Measurements from ENCODE around the gene CCDC61. TPM values are rescaled to one million over a fixed set of nuclear protein-coding genes. Genes with fewer than 3 reads are reported as not detected.
A peak's percentile ranks its signal among the peaks of the same experiment; 100 is the strongest.

CCDC61 gene, protein sequence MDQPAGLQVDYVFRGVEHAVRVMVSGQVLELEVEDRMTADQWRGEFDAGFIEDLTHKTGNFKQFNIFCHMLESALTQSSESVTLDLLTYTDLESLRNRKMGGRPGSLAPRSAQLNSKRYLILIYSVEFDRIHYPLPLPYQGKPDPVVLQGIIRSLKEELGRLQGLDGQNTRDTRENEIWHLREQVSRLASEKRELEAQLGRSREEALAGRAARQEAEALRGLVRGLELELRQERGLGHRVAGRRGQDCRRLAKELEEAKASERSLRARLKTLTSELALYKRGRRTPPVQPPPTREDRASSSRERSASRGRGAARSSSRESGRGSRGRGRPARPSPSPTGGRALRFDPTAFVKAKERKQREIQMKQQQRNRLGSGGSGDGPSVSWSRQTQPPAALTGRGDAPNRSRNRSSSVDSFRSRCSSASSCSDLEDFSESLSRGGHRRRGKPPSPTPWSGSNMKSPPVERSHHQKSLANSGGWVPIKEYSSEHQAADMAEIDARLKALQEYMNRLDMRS
- 5.4 and 7.2 TPM in 2 replicates for total RNA-seq (2014; rRNA removed; shearing (Covaris generic))
- 15.1 and 19.8 TPM in 2 replicates for polyA plus RNA-seq (2015; cell fraction: cytosol; rRNA removed)
- 18.4 and 28.3 TPM in 2 replicates for polyA plus RNA-seq (2015; cell fraction: nucleus; rRNA removed)

- in situ Hi-C loops (cut with HindIII; ENCODE audit: low pct_unique_long_range_greater_than_20kb, low sequenced_read_pairs) = no loop called here
- DNase-seq (ENCODE audit: low read depth, low spot score) = peak; percentile 100
Observed at GRCh38 chr19:45994998-45995714, at the start of gene CCDC61. CCDC61 (plus strand) TSS chr19:45995467; CDS start chr19:46003019, 7,552 bp downstream.

DNA sequence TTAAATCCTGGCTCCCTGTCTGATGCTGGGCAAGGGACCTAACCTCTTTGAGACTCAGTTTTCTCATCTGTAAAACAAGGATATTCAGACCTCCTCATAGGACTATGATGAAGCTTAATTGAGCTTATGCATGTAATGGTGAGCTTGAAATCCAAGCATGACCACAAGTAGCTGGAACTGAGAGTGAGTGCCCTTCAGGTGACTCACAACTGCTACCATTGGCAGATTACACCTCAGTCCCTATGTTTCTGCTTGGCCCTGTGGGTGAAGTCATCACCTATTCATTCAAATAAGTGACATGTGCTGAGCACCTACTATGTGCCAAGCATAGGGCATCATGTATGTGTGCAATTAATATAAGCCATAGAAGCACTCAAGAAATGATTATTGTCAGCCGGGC is 47.3 kb upstream of the CCDC61 start:
- no peak for DNase-seq (ENCODE audit: low read depth, low spot score)
- in situ Hi-C loops (cut with HindIII; ENCODE audit: low pct_unique_long_range_greater_than_20kb, low sequenced_read_pairs) = no loop called here

DNA sequence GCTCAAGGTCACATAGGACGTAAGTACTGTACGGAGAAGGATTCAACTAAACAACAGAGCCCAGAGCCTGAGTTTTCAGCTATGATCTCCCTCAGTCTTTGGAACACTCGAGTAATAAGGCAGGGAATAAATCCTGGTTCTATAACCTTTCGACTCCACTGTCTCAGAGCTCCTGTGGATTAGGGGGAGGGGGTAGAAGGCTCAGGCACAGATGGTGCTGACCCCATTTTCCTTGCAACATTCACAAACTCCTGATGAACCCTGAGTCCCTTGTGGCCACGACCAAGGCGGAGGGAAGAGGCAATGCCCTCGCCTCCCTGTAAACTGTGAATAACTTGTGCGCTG is 43.0 kb upstream of the CCDC61 start:
- no peak for DNase-seq (ENCODE audit: low read depth, low spot score)
- in situ Hi-C loops (cut with HindIII; ENCODE audit: low pct_unique_long_range_greater_than_20kb, low sequenced_read_pairs) = no loop called here

DNA sequence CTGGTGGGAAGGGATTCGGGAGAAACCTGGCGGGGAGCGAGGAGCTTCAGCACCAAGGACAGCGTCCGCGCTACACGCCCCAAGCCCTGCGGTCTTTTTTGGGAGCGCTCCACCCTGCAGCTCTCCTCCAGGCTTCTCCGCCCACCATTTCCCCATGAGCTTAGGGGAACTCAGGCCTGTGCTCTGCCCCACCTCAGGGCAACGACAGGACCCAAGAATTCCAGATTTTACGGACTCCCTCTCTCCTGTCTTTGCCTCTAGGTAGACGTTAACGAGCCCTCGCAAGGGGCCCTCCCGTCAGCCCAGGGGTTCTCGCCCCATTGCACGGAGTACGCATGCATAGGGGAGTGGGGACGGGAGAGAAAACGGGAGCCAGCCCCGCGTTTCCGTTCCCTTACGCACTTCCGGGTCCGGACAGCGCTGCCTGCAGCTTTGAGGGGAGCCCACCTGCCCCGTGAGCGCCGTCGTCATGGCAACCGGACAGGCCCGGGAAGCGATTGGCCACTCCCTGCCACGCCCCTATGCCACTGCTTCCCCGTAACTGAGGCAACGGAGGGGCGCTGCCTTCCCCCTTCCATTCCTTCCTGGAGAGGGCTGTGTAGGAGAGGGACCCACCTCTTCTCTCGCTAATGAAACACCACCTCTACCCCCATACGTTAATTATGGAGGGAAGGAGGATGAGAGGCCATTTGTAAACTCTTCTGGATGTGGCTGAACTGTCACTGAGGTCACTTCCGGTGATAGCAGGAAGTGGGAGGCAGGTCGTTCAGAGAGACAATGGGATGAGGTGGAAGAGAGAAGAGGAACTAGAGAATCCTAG is 42.4 kb upstream of the CCDC61 start:
- DNase-seq (ENCODE audit: low read depth, low spot score) = peak; percentile 47
- in situ Hi-C loops (cut with HindIII; ENCODE audit: low pct_unique_long_range_greater_than_20kb, low sequenced_read_pairs) = no loop called here

DNA sequence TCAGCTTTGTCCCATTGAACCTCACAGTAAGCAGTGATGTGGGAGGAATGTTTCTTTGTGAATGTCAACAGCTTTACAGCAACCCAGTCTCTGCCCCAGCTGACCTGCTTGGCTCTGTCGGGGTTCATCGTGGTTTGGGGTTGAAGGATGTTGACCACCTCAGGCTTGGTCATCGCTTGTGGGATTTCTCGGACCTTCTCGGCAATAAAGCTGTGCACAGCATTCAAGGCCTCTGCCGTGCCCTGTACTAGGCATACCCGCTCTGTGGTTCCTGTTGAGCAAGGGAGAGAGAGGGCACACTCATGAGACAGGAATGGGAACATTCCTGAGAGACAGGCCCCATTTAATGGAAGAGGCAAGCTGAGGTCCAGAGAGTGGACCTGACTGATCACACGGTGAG is 41.6 kb upstream of the CCDC61 start:
- in situ Hi-C loops (cut with HindIII; ENCODE audit: low pct_unique_long_range_greater_than_20kb, low sequenced_read_pairs) = no loop called here
- DNase-seq (ENCODE audit: low read depth, low spot score) = no peak

DNA sequence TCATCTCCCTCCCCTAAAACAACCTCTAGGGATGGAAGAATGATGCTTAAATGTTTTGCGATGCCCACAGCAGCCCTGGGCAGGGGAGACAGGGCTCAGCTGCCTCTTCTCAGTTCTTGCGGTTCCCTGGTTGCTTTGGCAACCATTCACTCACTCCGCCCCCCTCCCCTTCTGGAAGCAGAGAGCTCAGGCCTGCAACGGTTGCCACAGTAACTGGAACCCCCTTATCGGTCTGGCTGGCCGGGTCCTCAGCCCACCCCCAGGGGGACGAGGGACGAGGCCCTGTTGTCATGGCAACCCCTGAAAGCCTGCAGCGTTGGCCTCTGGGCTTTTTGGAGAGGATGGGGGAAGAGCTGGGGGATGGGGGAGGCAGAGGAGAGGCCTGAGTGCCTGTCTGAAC is 41.1 kb upstream of the CCDC61 start:
- in situ Hi-C loops (cut with HindIII; ENCODE audit: low pct_unique_long_range_greater_than_20kb, low sequenced_read_pairs) = no loop called here
- DNase-seq (ENCODE audit: low read depth, low spot score) = no peak

DNA sequence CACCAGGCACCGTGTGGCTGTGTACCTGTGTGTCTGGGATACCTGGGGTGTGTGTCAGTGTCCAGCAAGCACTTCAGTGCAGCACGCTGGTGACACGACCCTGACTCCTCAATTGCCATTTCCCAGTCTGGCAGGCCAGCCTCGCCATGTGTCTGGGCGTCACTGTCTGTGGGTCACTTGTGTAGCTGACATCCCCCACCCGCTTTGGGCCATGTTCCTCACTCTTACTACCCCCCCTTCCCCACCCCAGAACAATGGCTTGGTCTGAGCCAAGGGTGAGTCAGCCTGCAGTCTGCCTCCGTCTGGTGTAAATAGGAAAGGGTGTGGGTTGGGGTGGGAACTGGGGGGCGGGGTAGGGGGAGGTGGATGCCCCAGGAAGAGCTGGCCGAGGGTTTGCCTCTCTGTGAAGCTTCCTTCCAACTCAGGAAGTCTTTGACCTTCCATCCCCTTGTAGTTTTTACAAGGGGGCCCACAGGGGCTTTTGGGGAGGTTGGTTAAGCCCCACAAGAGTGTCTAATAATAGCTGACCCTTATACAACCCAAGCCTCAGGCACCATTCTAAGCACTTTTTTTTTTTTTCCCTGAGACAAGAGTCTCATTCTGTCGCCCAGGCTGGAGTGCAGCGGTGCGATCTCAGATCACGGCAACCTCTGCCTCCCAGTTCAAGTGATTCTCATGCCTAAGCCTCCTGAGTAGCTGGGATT is 39.2 kb upstream of the CCDC61 start:
- in situ Hi-C loops (cut with HindIII; ENCODE audit: low pct_unique_long_range_greater_than_20kb, low sequenced_read_pairs) = no loop called here
- DNase-seq (ENCODE audit: low read depth, low spot score) = peak; percentile 44

GRCh38 chr19:45958320-45958719 is 36.9 kb upstream of the CCDC61 start:
- in situ Hi-C loops (cut with HindIII; ENCODE audit: low pct_unique_long_range_greater_than_20kb, low sequenced_read_pairs) = no loop called here
- DNase-seq (ENCODE audit: low read depth, low spot score) = no peak

DNA sequence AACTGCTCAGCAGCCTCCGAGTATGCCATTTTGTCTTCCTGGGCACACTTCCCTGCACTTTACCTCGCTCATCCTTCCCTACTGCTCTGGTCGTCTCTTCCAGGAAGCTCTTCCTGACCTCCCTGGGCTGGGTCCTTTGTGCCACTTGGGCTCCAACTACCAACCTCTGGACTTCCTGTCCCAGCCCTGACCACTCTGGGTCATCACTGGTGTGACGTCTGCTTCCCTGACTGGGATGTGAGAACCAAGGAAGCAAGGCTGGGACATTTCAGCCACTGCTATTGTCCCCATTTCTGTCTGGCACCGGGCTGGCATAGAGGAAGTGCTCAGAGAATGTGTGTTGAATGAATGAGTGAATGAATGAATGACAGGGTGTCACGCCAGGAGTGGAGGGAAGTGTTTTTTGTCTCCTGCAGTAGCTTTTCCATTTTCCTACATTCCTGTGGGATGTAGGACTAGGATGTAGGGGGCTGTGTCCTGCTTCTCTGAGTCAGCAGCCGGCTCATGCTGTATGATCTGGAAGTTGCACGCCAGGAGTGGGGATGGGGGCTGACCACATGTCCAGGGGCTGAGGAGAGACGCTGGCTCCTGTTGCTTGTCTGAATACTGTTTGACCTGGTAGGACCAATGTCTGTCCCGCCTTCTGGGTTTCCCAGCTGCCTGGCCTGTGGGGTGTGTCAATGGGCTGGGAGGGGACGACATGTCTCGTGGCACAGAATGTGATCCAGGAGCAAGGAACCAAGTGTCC is 36.3 kb upstream of the CCDC61 start:
- in situ Hi-C loops (cut with HindIII; ENCODE audit: low pct_unique_long_range_greater_than_20kb, low sequenced_read_pairs) = no loop called here

DNA sequence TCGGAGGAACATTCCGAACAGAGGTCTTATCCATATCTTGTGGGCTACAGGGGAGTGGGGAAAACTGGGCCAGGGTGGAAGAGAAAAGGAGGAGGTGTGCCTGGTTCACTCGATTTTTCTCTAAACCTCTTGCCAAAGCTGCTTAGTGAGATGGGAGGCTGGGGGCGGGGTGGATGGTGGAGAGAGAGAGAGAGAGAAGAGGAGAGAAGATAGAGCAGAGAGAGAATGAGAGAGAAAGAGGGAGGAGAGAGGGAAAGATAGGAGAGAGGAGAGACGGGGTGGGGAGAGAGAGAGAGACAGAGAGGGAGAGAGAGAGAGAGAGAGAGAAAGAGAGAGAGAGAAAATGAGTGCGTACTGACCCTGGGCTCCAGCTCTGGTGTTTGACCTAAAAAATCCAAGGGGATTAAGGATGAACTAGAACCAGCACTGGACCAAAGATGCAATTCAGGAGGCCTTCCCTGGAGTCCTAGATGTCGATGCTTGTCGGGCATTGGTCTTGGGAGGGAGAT is 35.7 kb upstream of the CCDC61 start:
- no peak for DNase-seq (ENCODE audit: low read depth, low spot score)
- in situ Hi-C loops (cut with HindIII; ENCODE audit: low pct_unique_long_range_greater_than_20kb, low sequenced_read_pairs) = no loop called here

More for the DNA sequence above, 36.3 kb upstream of the CCDC61 start:
- no peak for DNase-seq (ENCODE audit: low read depth, low spot score)

- in situ Hi-C loops (cut with HindIII; ENCODE audit: low pct_unique_long_range_greater_than_20kb, low sequenced_read_pairs) = no loop called here
- DNase-seq (ENCODE audit: low read depth, low spot score) = no peak
Observed at GRCh38 chr19:45960595-45961235, 34.6 kb upstream of the CCDC61 start.

- in situ Hi-C loops (cut with HindIII; ENCODE audit: low pct_unique_long_range_greater_than_20kb, low sequenced_read_pairs) = no loop called here
- no peak for DNase-seq (ENCODE audit: low read depth, low spot score)
Observed at GRCh38 chr19:45962021-45962420, 33.2 kb upstream of the CCDC61 start.

DNA sequence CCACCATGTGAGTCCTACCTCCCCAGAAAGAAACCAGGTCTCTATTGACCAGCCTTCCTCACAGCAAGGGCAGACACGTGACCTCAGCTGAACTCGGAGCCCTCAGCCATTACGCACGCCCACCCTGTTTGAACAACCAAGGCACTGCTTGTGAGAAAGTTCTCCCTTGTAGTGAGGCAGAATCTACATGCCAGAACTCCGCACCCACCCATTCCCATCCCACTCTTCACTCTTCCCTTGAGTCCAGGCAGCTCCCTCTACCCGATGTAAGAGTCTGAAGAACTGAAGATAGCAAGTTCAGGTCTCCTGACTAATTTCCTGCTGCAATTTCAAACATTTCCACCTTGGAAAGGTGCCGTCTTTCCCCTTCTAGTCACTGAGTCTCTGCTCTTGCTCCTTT is 28.0 kb upstream of the CCDC61 start:
- in situ Hi-C loops (cut with HindIII; ENCODE audit: low pct_unique_long_range_greater_than_20kb, low sequenced_read_pairs) = no loop called here
- DNase-seq (ENCODE audit: low read depth, low spot score) = no peak

- peak; percentile 43 for DNase-seq (ENCODE audit: low read depth, low spot score)
- in situ Hi-C loops (cut with HindIII; ENCODE audit: low pct_unique_long_range_greater_than_20kb, low sequenced_read_pairs) = no loop called here
Observed at GRCh38 chr19:45968626-45969025, 26.6 kb upstream of the CCDC61 start.

DNA sequence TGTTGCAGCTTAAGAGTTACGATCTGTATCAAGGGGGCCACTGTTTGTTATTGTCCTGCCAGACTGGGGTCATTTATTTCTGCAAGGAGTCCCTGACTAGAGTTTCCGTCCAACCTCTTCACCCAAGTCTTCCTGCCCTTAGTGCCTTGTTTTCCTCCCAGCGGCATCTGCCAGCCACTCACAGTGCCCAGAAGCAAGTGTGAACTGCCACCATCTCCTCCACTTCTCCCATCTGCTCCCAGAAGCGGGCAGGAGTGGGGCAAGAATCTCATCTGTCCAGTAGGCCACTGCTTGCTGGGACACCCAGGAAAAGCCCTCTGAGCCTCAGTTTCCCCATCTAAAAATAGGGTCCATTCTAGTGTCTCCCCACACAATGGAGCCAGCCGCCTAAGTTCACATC is 25.6 kb upstream of the CCDC61 start:
- in situ Hi-C loops (cut with HindIII; ENCODE audit: low pct_unique_long_range_greater_than_20kb, low sequenced_read_pairs) = no loop called here
- no peak for DNase-seq (ENCODE audit: low read depth, low spot score)

DNA sequence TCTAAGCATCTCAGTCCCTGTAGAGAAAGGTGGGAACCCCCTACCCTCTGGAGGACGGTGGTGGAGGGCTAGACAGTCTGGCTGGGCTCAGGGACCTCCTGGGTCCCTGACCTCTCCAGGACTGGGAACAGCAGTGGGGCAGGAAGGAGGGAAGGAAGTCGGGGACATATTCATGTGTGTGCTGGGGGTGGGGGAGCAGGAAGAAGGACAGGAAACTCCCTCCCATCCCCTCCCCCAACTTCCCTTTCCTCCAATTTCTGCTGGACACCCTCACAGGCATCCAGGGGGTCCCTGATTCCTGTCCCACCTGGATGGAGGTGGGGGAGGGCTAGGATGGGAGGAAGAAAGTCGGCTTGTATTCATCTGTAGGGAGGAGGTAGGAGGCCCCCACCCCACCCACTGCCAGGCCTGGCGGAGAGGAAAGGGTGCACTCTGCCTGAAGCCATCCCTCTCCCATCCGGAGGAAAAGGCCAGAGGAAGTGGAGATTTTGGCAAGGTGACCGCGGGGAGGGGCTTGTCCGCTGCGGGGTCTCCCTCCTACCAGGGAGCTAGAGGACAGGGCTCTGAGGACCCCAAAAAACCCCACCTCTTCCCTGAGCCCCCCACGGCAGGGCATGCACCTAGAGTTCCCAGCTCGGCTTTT is 23.9 kb upstream of the CCDC61 start:
- in situ Hi-C loops (cut with HindIII; ENCODE audit: low pct_unique_long_range_greater_than_20kb, low sequenced_read_pairs) = no loop called here
- DNase-seq (ENCODE audit: low read depth, low spot score) = no peak
